ENCODE measurements around the gene AP4S1. TPM values are rescaled to one million over a fixed set of nuclear protein-coding genes. Genes with fewer than 3 reads are reported as not detected.

AP4S1 gene
- total and polyA plus RNA-seq, 3 donors from 2014 or later = 18.9 to 41.8 (median 21.5) TPM

DNA sequence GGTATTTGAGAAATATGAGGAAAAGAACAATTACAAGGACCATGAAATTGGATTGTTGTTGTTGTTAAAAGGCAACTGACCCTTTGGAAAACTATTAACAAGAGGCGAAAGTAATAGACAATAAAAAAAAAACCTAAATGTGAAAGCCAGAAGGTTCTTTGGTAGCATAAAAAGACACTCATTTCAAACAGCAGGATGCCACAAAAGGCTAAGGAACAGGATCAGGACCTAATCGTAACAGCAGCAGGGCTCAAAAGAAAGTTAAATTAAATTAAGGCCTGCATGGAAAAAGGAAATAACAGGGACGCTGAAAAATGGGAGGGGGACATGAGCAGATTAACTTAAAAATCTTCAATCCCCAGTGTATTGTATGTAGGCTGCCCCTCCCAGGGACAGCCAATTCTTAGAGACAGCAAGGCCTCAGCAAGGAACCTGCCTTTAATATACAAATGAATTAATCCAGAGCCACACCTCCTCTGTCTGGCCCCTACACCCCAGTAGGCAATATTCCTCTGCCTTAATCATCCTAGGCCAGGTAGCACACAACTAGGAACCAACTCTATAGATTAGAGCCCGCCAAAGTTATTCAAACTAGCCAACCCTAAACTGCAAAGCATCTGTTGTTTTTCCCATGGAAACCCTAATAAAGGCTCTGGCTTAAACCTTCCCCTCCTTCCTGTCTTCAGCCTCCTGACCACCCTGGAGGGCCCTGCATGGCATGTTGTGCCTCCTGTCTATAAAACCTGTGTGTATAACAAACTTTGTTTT is 28.4 kb upstream of the AP4S1 start:
- Histone ChIP-seq H3K27me3 (no peaks in the 10 kb centered on the region), H3K36me3 (ENCODE audit: low read depth, missing control alignments) (no peaks in the 10 kb centered on the region), H3K27ac (no peak overlapping the region), H3K4me1 (peaks cover 3% of the 10 kb centered on the region), H3K4me3 (no peak overlapping the region), H3K9me3 (no peaks in the 10 kb centered on the region)
- WGBS, 2 donors = 85 to 92% methylated on average over 4 of the region's 4 CpGs
- intact Hi-C loops (cut with DNase I; ENCODE audit: low total_unique reads) = no loop called here
- no peak for DNase-seq
- TF ChIP-seq, protein P1, sequence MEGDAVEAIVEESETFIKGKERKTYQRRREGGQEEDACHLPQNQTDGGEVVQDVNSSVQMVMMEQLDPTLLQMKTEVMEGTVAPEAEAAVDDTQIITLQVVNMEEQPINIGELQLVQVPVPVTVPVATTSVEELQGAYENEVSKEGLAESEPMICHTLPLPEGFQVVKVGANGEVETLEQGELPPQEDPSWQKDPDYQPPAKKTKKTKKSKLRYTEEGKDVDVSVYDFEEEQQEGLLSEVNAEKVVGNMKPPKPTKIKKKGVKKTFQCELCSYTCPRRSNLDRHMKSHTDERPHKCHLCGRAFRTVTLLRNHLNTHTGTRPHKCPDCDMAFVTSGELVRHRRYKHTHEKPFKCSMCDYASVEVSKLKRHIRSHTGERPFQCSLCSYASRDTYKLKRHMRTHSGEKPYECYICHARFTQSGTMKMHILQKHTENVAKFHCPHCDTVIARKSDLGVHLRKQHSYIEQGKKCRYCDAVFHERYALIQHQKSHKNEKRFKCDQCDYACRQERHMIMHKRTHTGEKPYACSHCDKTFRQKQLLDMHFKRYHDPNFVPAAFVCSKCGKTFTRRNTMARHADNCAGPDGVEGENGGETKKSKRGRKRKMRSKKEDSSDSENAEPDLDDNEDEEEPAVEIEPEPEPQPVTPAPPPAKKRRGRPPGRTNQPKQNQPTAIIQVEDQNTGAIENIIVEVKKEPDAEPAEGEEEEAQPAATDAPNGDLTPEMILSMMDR (IDR thresholded peaks at IDR 0.05) = no peak
- TF ChIP-seq POLR2A (IDR thresholded peaks at IDR 0.05) = no peak

DNA sequence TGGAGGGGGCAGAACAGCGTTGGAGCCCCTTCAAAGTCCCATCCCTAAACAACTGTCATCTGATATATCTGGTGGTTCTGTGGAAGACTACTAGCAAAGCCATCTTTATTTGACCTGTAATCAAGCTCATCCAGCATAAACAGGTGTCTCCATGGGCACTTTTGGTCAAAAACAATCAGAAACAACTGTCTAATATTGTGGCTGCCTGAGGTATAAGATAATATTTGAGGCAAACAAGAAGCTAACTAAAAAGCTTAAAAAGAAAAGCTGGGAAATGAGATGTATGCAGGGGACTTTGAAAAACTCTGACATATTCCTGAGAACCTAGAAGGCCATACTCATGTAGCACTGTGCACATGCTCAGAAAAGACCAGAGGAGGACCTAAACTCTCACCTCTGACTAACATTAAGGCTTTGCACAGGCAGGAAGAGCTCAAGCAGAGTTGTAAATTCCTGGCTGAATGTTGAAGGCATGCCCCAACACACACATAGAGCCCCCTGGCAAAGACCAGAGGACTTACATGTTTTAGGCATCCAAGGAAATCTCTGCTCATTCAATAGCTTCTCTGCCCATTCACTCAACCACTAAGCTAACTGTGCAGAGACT is 27.2 kb upstream of the AP4S1 start:
- H3K4me3 ChIP-seq = no peak overlapping the region
- H3K27ac ChIP-seq = no peak overlapping the region
- no peak for DNase-seq
- intact Hi-C loops (cut with DNase I; ENCODE audit: low total_unique reads) = no loop called here
- peaks cover 3% of the 10 kb centered on the region for H3K4me1 ChIP-seq
- 100% methylated on average over 1 of the region's 1 CpG for WGBS, 2 donors
- no peaks in the 10 kb centered on the region for H3K9me3 ChIP-seq
- no peak for TF ChIP-seq POLR2A (IDR thresholded peaks at IDR 0.05)
- TF ChIP-seq, protein P1 (IDR thresholded peaks at IDR 0.05) = no peak
- no peaks in the 10 kb centered on the region for H3K36me3 ChIP-seq (ENCODE audit: low read depth, missing control alignments)
- no peaks in the 10 kb centered on the region for H3K27me3 ChIP-seq

DNA sequence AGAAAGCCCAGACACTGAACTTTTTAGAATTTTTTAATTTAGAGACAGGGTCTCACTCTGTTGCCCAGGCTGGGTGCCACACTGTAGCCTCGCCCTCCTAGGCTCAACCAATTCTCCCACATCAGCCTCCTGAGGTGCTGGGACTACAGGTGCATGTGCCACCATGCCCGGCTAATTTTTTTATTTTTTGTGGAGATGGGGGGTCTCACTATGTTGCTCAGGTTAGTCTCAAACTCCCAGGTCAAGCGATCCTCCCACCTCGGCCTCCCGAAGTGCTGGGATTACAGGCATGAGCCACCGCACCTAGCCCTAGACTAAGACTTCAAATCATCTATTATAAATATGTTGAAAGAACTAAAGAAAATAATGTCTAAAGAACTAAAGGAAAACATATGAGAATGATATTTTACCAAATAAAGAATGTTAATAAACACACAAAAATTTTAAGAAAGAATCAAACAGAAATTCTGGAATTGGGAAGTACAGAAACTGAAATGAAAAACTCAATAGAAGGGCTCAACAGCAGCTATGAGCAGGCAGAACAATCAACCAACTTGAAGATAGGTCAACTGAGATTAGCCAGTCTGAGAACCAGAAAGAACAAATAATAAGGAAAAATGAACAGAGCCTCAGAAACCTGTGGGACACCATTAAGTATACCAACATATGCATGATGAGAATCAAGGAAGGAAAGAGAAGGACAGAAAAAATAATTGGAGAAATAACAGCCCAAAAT is 26.2 kb upstream of the AP4S1 start:
- DNase-seq = no peak
- 97% methylated on average over 6 of the region's 6 CpGs for WGBS, 2 donors
- TF ChIP-seq POLR2A (IDR thresholded peaks at IDR 0.05) = no peak
- TF ChIP-seq, protein P1 (IDR thresholded peaks at IDR 0.05) = no peak
- H3K27ac ChIP-seq = no peak overlapping the region
- H3K27me3 ChIP-seq = no peaks in the 10 kb centered on the region
- H3K4me3 ChIP-seq = no peak overlapping the region
- no peaks in the 10 kb centered on the region for H3K9me3 ChIP-seq
- no peaks in the 10 kb centered on the region for H3K36me3 ChIP-seq (ENCODE audit: low read depth, missing control alignments)
- intact Hi-C loops (cut with DNase I; ENCODE audit: low total_unique reads) = no loop called here
- H3K4me1 ChIP-seq = peaks cover 3% of the 10 kb centered on the region

DNA sequence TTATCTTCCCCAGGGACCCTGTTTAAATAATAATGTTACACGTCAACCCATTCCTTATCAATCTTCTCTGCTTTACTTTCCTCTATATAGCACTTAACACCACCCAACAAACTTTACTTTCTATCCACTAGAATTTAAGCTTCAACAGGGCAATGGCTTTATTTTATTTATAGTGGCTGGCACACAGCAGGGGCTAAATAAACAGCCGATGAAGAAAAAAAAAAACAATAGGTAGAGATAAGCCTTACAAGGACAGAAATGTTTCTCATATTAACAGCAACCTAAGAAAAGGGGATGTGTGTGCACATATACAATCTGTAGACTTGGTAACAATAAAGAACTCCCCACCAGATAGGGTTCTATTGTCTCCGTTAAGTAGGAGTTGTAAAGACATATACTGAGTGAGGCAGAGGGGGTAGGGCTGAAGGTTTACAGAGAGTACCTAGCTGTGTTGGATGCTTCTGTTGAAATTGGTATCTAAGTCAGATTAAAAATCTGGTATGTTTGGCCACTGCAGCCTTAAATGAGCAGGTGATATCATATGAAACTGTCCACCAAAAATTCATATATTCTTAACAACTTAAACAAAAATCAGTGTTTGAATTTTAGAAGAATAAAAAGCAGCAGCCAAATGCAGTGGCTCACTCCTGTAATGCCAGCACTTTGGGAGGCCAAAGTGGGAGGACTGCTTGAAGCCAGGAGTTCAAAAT is 24.7 kb upstream of the AP4S1 start:
- no peaks in the 10 kb centered on the region for H3K36me3 ChIP-seq (ENCODE audit: low read depth, missing control alignments)
- H3K9me3 ChIP-seq = no peaks in the 10 kb centered on the region
- H3K4me3 ChIP-seq = no peak overlapping the region
- H3K4me1 ChIP-seq = no peaks in the 10 kb centered on the region
- no peak overlapping the region for H3K27ac ChIP-seq
- H3K27me3 ChIP-seq = no peaks in the 10 kb centered on the region
- TF ChIP-seq, protein P1 (IDR thresholded peaks at IDR 0.05) = no peak
- no peak for TF ChIP-seq POLR2A (IDR thresholded peaks at IDR 0.05)
- intact Hi-C loops (cut with DNase I; ENCODE audit: low total_unique reads) = no loop called here
- WGBS, 2 donors = 64 to 68% methylated on average over 3 of the region's 3 CpGs
- no peak for DNase-seq

All from testis (tissue), 3 donors.